Chondrocyte (in vitro differentiated cells): ENCODE results near the gene USP6NL. TPM values are rescaled to one million over a fixed set of nuclear protein-coding genes. Genes with fewer than 3 reads are reported as not detected.

ENCODE experiments used
- DNase-seq: peaks from one replicate; pipeline ENCODE4 v3.0.0; 2021; ENCODE audit warnings: mixed read lengths, low spot score
- H3K27ac Mint-ChIP-seq: one replicate; pipeline ENCODE4 v1.8.0; 2021; ENCODE audit warnings: mild to moderate bottlenecking, moderate library complexity, mixed read lengths; ENCODE audit not compliant: unreplicated experiment
- H3K27me3 Mint-ChIP-seq: 2 replicates; pipeline ENCODE4 v1.8.0; 2021; ENCODE audit warnings: low read depth, mixed read lengths
- H3K36me3 Mint-ChIP-seq: 2 replicates; pipeline ENCODE4 v1.8.0; 2021; ENCODE audit warnings: low read depth, mixed read lengths
- H3K4me1 Mint-ChIP-seq: 2 replicates; pipeline ENCODE4 v1.8.0; 2021; ENCODE audit warnings: low read depth, mild to moderate bottlenecking, mixed read lengths
- H3K4me3 Mint-ChIP-seq: one replicate; pipeline ENCODE4 v1.8.0; 2021; ENCODE audit warnings: mild to moderate bottlenecking, moderate library complexity, mixed read lengths; ENCODE audit not compliant: unreplicated experiment
- H3K9me3 Mint-ChIP-seq: 2 replicates; pipeline ENCODE4 v1.8.0; 2021; ENCODE audit warnings: low read depth, mixed read lengths
- CTCF ChIP-seq: fragments of 200-600 bp; sonication (generic); IDR thresholded peaks from 2 replicates; pipeline ENCODE4 v1.5.0; 2021; ENCODE audit warnings: antibody characterized with exemption, mild to moderate bottlenecking, moderate library complexity
- total RNA-seq: library from RNA; stranded (reverse); gene quantifications from 3 replicates; pipeline ENCODE4 v1.2.1, GENCODE V29; 2021

Gene USP6NL
- total RNA-seq, 1 donor from 2014 or later: 12.3 TPM

- DNase-seq: no peak
- H3K27ac Mint-ChIP-seq: no peak overlapping the region
- H3K27me3 Mint-ChIP-seq: no peaks in the 10 kb centered on the region
- no peak overlapping the region for H3K4me3 Mint-ChIP-seq
- H3K9me3 Mint-ChIP-seq: no peaks in the 10 kb centered on the region
- H3K36me3 Mint-ChIP-seq: no peaks in the 10 kb centered on the region
- TF ChIP-seq CTCF: no peak
- H3K4me1 Mint-ChIP-seq: peaks cover 22% of the 10 kb centered on the region
These were observed 105.8 kb downstream of the USP6NL start for GRCh38 chr10:11505639-11506038.

GRCh38 chr10:11504566-11505285, 106.7 kb downstream of the USP6NL start:
- Mint-ChIP-seq H3K9me3 (no peaks in the 10 kb centered on the region), H3K27ac (no peak overlapping the region), H3K27me3 (no peaks in the 10 kb centered on the region)

GRCh38 chr10:11501600-11501999, 109.8 kb downstream of the USP6NL start:
- Mint-ChIP-seq H3K27me3 (no peaks in the 10 kb centered on the region), H3K36me3 (peaks cover 2% of the 10 kb centered on the region), H3K27ac (no peak overlapping the region), H3K4me1 (peaks cover 7% of the 10 kb centered on the region), H3K4me3 (no peak overlapping the region), H3K9me3 (no peaks in the 10 kb centered on the region)
- no peak for TF ChIP-seq CTCF
- DNase-seq: no peak

More at GRCh38 chr10:11504566-11505285, 106.7 kb downstream of the USP6NL start:
- no peak for DNase-seq
- no peak for TF ChIP-seq CTCF
- Mint-ChIP-seq H3K4me3 (no peak overlapping the region), H3K4me1 (peaks cover 14% of the 10 kb centered on the region), H3K36me3 (no peaks in the 10 kb centered on the region)

GRCh38 chr10:11499425-11500071, 111.9 kb downstream of the USP6NL start:
- Mint-ChIP-seq H3K27ac (no peak overlapping the region), H3K4me3 (no peak overlapping the region), H3K27me3 (no peaks in the 10 kb centered on the region), H3K36me3 (peaks cover 2% of the 10 kb centered on the region), H3K4me1 (no peaks in the 10 kb centered on the region), H3K9me3 (no peaks in the 10 kb centered on the region)
- TF ChIP-seq CTCF: no peak
- no peak for DNase-seq

GRCh38 chr10:11498399-11498798, 113.1 kb downstream of the USP6NL start:
- no peak overlapping the region for H3K4me3 Mint-ChIP-seq
- no peak overlapping the region for H3K27ac Mint-ChIP-seq
- no peaks in the 10 kb centered on the region for H3K27me3 Mint-ChIP-seq
- peaks cover 10% of the 10 kb centered on the region for H3K36me3 Mint-ChIP-seq
- no peaks in the 10 kb centered on the region for H3K9me3 Mint-ChIP-seq
- no peaks in the 10 kb centered on the region for H3K4me1 Mint-ChIP-seq
- DNase-seq: no peak
- no peak for TF ChIP-seq CTCF
